H1 (cell line): ENCODE measurements around the gene LPGAT1. TPM values are rescaled to one million over a fixed set of nuclear protein-coding genes. Genes with fewer than 3 reads are reported as not detected.

ENCODE experiments used
- CTCF ChIA-PET: fragments of 300-600 bp; sonication (Branson Sonifier 250); formaldehyde crosslinking; loops from one replicate; lab custom pipeline; 2021; ENCODE audit not compliant: partially characterized antibody; lab: Charles Lee
- POLR2A ChIA-PET: fragments of 300-600 bp; sonication (Branson Sonifier 250); formaldehyde crosslinking; loops from one replicate; lab custom pipeline; 2021; ENCODE audit warnings: inconsistent platforms; ENCODE audit not compliant: partially characterized antibody; lab: Charles Lee
- DNase-seq, 2 experiments: peaks; one replicate each; pipeline versions ENCODE4 v3.0.0 to v3.0.0-alpha.2; 2010 to 2022; ENCODE audit warnings: low spot score in 2 of 2, low read depth in 1 of 2, mixed read lengths in 1 of 2
- FAIRE-seq: peaks from 2 replicates; lab custom pipeline; 2011; peaks lifted over from hg19 to GRCh38; lab: Jason Lieb, UNC
- H2AFZ ChIP-seq: 2 replicates; pipeline ENCODE4 v1.8.1; 2012; ENCODE audit warnings: low read length, inconsistent platforms
- H2AK5ac ChIP-seq: 2 replicates; pipeline ENCODE4 v1.6.1; 2013; ENCODE audit warnings: low read depth, low read length
- H2BK120ac ChIP-seq: replicated peaks from 2 replicates; pipeline ENCODE3; 2013; ENCODE audit warnings: low read depth, low read length, inconsistent platforms
- H2BK12ac ChIP-seq: 2 replicates; pipeline ENCODE4 v1.6.1; 2013; ENCODE audit warnings: low read depth, low read length
- H2BK15ac ChIP-seq: 2 replicates; pipeline ENCODE4 v1.6.1; 2013; ENCODE audit warnings: low read length
- H2BK20ac ChIP-seq: 2 replicates; pipeline ENCODE4 v1.6.1; 2013; ENCODE audit warnings: low read length
- H2BK5ac ChIP-seq: 2 replicates; pipeline ENCODE4 v1.6.1; 2013; ENCODE audit warnings: low read depth, low read length
- H3K14ac ChIP-seq: 2 replicates; pipeline ENCODE4 v1.6.1; 2013; ENCODE audit warnings: inconsistent platforms; ENCODE audit not compliant: insufficient read length
- H3K18ac ChIP-seq: 2 replicates; pipeline ENCODE4 v1.6.1; 2013; ENCODE audit warnings: low read length; ENCODE audit errors: extremely low read depth
- H3K23ac ChIP-seq: 2 replicates; pipeline ENCODE4 v1.6.1; 2013; ENCODE audit warnings: inconsistent platforms; ENCODE audit not compliant: insufficient read length
- H3K23me2 ChIP-seq: 2 replicates; pipeline ENCODE4 v1.6.1; 2013; ENCODE audit warnings: low read depth, low read length
- H3K27ac ChIP-seq: 2 replicates; pipeline ENCODE4 v1.6.1; 2011; ENCODE audit warnings: low read depth, low read length, inconsistent platforms
- H3K27me3 ChIP-seq, 4 experiments: replicated peaks in 1 of 4; 1 replicate in 1 of 4; 2 replicates in 3 of 4; pipeline versions ENCODE4 v1.6.1 to v1.8.1; 2011 to 2013; ENCODE audit warnings: low read length in 3 of 4, mild to moderate bottlenecking in 3 of 4, inconsistent platforms in 2 of 4, mixed read lengths in 2 of 4, moderate library complexity in 1 of 4; ENCODE audit not compliant: control insufficient read depth in 3 of 4, insufficient read depth in 3 of 4; ENCODE audit errors: extremely low read depth in 1 of 4
- H3K36me3 ChIP-seq, 4 experiments: 2 replicates each; pipeline versions ENCODE4 v1.6.1 to v1.8.1; 2011 to 2013; ENCODE audit warnings: mild to moderate bottlenecking in 4 of 4, low read length in 3 of 4, moderate library complexity in 2 of 4, control low read depth in 1 of 4, inconsistent platforms in 1 of 4; ENCODE audit not compliant: insufficient read depth in 4 of 4, control insufficient read depth in 2 of 4
- H3K4ac ChIP-seq: replicated peaks from 2 replicates; pipeline ENCODE3; 2013; ENCODE audit warnings: low read length, low read depth, mixed read lengths, inconsistent platforms; ENCODE audit not compliant: insufficient read length
- H3K4me1 ChIP-seq, 4 experiments: replicated peaks in 1 of 4; 1 replicate in 1 of 4; 2 replicates in 3 of 4; pipeline versions ENCODE4 v1.6.1 to v1.8.1; 2011 to 2013; ENCODE audit warnings: low read length in 3 of 4, inconsistent platforms in 2 of 4, mixed read lengths in 1 of 4; ENCODE audit not compliant: insufficient read depth in 4 of 4, control insufficient read depth in 3 of 4
- H3K4me2 ChIP-seq, 2 experiments: 2 replicates each; pipeline versions ENCODE4 v1.6.1 to v1.8.1; 2011 to 2013; ENCODE audit warnings: low read depth in 2 of 2, low read length in 2 of 2, control low read depth in 1 of 2, inconsistent platforms in 1 of 2, mild to moderate bottlenecking in 1 of 2; ENCODE audit not compliant: insufficient read depth in 1 of 2
- H3K4me3 ChIP-seq, 4 experiments: fragments of 200-600, 300-600 bp in 1 of 4; sonication (generic), shearing (Covaris generic), sonication (Bioruptor Twin) in 1 of 4; 2 replicates each; pipeline versions ENCODE4 v1.5.1 to v1.8.1; 2011 to 2016; ENCODE audit warnings: low read length in 4 of 4, low read depth in 3 of 4, control low read depth in 2 of 4, inconsistent platforms in 2 of 4, mild to moderate bottlenecking in 2 of 4, mixed read lengths in 1 of 4, moderate library complexity in 1 of 4; ENCODE audit not compliant: insufficient read depth in 2 of 4; ENCODE audit errors: extremely low read depth in 1 of 4
- H3K56ac ChIP-seq: replicated peaks from 2 replicates; pipeline ENCODE3; 2013; ENCODE audit warnings: low read depth, mild to moderate bottlenecking, mixed read lengths, low read length, inconsistent platforms; ENCODE audit not compliant: insufficient read length
- H3K79me1 ChIP-seq: 2 replicates; pipeline ENCODE4 v1.6.1; 2013; ENCODE audit warnings: low read depth, low read length, control low read depth
- H3K79me2 ChIP-seq, 2 experiments: 2 replicates each; pipeline versions ENCODE4 v1.6.1 to v1.8.1; 2012 to 2013; ENCODE audit warnings: low read length in 2 of 2, mild to moderate bottlenecking in 2 of 2, inconsistent platforms in 1 of 2; ENCODE audit not compliant: insufficient read depth in 2 of 2, control insufficient read depth in 1 of 2
- H3K9ac ChIP-seq, 4 experiments: replicated peaks in 1 of 4; 1 replicate in 1 of 4; 2 replicates in 3 of 4; pipeline versions ENCODE4 v1.6.1 to v1.8.1; 2011 to 2013; ENCODE audit warnings: low read depth in 3 of 4, low read length in 3 of 4, control low read depth in 2 of 4, mild to moderate bottlenecking in 2 of 4, moderate library complexity in 2 of 4, inconsistent platforms in 1 of 4; ENCODE audit errors: extremely low read depth in 1 of 4
- H3K9me3 ChIP-seq, 2 experiments: 2 replicates each; pipeline versions ENCODE4 v1.6.1 to v1.8.1; 2012 to 2013; ENCODE audit warnings: mild to moderate bottlenecking in 2 of 2, moderate library complexity in 2 of 2, control low read depth in 1 of 2, inconsistent platforms in 1 of 2, low read depth in 1 of 2, low read length in 1 of 2, mixed read lengths in 1 of 2; ENCODE audit not compliant: insufficient read depth in 2 of 2
- H4K20me1 ChIP-seq, 2 experiments: replicated peaks in 1 of 2; 2 replicates each; pipeline versions ENCODE3 to v1.8.1; 2011 to 2013; ENCODE audit warnings: inconsistent platforms in 2 of 2, low read length in 2 of 2, mild to moderate bottlenecking in 1 of 2; ENCODE audit not compliant: insufficient read depth in 2 of 2, control insufficient read depth in 1 of 2
- H4K5ac ChIP-seq: 2 replicates; pipeline ENCODE4 v1.6.1; 2013; ENCODE audit warnings: low read length, low read depth, mixed read lengths, inconsistent platforms; ENCODE audit not compliant: insufficient read length
- H4K8ac ChIP-seq: 2 replicates; pipeline ENCODE4 v1.8.0; 2013; ENCODE audit warnings: mild to moderate bottlenecking, moderate library complexity, low read length, inconsistent platforms; ENCODE audit not compliant: insufficient read depth; ENCODE audit errors: extremely low read depth
- H4K91ac ChIP-seq: replicated peaks from 2 replicates; pipeline ENCODE3; 2013; ENCODE audit warnings: low read length, mixed read lengths, inconsistent platforms; ENCODE audit not compliant: insufficient read length
- BACH1 ChIP-seq: IDR thresholded peaks from 2 replicates; pipeline ENCODE4 v1.6.1; 2012; ENCODE audit warnings: low read length, improper control_type of control experiment
- CHD1 ChIP-seq: IDR thresholded peaks from 2 replicates; pipeline ENCODE4 v1.6.1; 2012; ENCODE audit warnings: low read depth, low read length, improper control_type of control experiment
- CREB1 ChIP-seq: IDR thresholded peaks from 2 replicates; pipeline ENCODE4 v1.6.1; 2012; ENCODE audit warnings: inconsistent platforms
- EGR1 ChIP-seq: IDR thresholded peaks from 2 replicates; pipeline ENCODE4 v1.6.1; 2011; ENCODE audit warnings: low read depth, low read length, borderline replicate concordance
- JUND ChIP-seq: IDR thresholded peaks from 2 replicates; pipeline ENCODE4 v1.6.1; 2011; ENCODE audit warnings: mild to moderate bottlenecking, improper control_type of control experiment, low read length
- KDM4A ChIP-seq: IDR thresholded peaks from one replicate; pipeline ENCODE4 v1.7.1; 2012; ENCODE audit warnings: low read depth, mild to moderate bottlenecking, moderate library complexity, low read length, inconsistent platforms; ENCODE audit not compliant: severe bottlenecking
- POLR2A ChIP-seq, 2 experiments: IDR thresholded peaks; 1 replicate in 1 of 2; 2 replicates in 1 of 2; pipeline ENCODE4 v1.6.1; 2011; ENCODE audit warnings: low read depth in 2 of 2, low read length in 2 of 2, mild to moderate bottlenecking in 2 of 2; ENCODE audit errors: control extremely low read depth in 1 of 2
- SP2 ChIP-seq: IDR thresholded peaks from 2 replicates; pipeline ENCODE4 v1.6.1; 2012; ENCODE audit warnings: mild to moderate bottlenecking, low read length, inconsistent platforms
- TAF1 ChIP-seq: IDR thresholded peaks from 2 replicates; pipeline ENCODE4 v1.6.1; 2011; ENCODE audit warnings: mild to moderate bottlenecking, low read depth, low read length
- TEAD4 ChIP-seq: IDR thresholded peaks from 2 replicates; pipeline ENCODE4 v1.6.1; 2012; ENCODE audit warnings: low read depth, low read length, inconsistent platforms, mixed read lengths
- WGBS, 2 experiments: shearing (Covaris generic) in 1 of 2; methylation state at CpG; one replicate each; pipeline versions ENCODE4 v1.1.6 to v1.1.7; 2013 to 2015; ENCODE audit warnings: low lambda C conversion rate in 2 of 2, mixed read lengths in 2 of 2, inconsistent platforms in 1 of 2, low coverage in 1 of 2, missing lambda C conversion rate in 1 of 2; ENCODE audit not compliant: insufficient replicate concordance in 2 of 2, insufficient coverage in 1 of 2, insufficient read length in 1 of 2; ENCODE audit errors: extremely low coverage in 1 of 2, missing lambda C conversion rate in 1 of 2; 5-methylcytosine and 5-hydroxymethylcytosine counted together
- polyA plus RNA-seq, 7 experiments: library from polyadenylated mRNA; depleted of rRNA in 3 of 7; stranded (reverse) in 5 of 7; unstranded in 2 of 7; fragments of >200 nt in 5 of 7; fragments of 200-250 nt in 2 of 7; gene quantifications; 1 replicate in 5 of 7; 2 replicates in 1 of 7; 4 replicates in 1 of 7; pipeline versions ENCODE4 v1.2.1 to v1.2.3, GENCODE V29; 2011 to 2013; ENCODE audit warnings: missing spikeins in 2 of 7, mixed read lengths in 2 of 7
- total RNA-seq: library from RNA; stranded (reverse); fragmentation: NEBNext Ultra II Directional; extraction: Animal tissue kit (Norgen Biotek cat#: 25700); gene quantifications from 2 replicates; pipeline ENCODE4 v1.2.1, GENCODE V29; 2021
- TF ChIP-seq, protein P1 (sequence below), 3 experiments: IDR thresholded peaks; 1 replicate in 2 of 3; 2 replicates in 1 of 3; pipeline versions ENCODE4 v1.5.1 to v1.6.1; 2011; ENCODE audit warnings: low read length in 3 of 3, mild to moderate bottlenecking in 3 of 3, inconsistent platforms in 2 of 3, low read depth in 1 of 3, moderate library complexity in 1 of 3; ENCODE audit not compliant: insufficient read depth in 1 of 3; ENCODE audit errors: control extremely low read depth in 1 of 3
- TF ChIP-seq, protein P2 (sequence below): IDR thresholded peaks from 2 replicates; pipeline ENCODE4 v1.6.1; 2012; ENCODE audit warnings: inconsistent platforms

Gene LPGAT1
- total and polyA plus RNA-seq, 2 of the 8 experiments (the other 6 are each of a cell fraction or from before 2014, with no cell fraction given) = 2.3 to 13.5 TPM

DNA sequence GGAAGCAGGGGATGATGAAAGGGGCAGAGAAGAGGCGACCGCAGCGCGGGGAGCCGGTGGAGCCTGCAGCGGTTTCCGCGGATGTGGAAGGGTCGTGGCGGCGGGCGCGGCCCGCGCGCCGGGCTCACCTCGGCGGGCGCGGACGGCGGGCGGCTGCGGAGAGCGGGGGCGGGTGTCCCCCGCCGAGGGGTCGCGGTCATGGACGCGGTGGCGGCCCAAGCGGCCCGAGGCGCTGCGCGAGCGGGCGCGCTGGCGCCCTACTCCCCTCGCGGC lies 572 bp downstream of the LPGAT1 start:
- no peaks in the 10 kb centered on the region for H3K79me1 ChIP-seq
- H2AK5ac ChIP-seq = no peak overlapping the region
- no peak overlapping the region for H4K91ac ChIP-seq
- no peak overlapping the region for H2BK20ac ChIP-seq
- no peak overlapping the region for H2BK5ac ChIP-seq
- H3K36me3 ChIP-seq = no peaks in the 10 kb centered on the region; a peak in 1 of 8 replicates
- H3K79me2 ChIP-seq = no peaks in the 10 kb centered on the region
- H3K18ac ChIP-seq = no peak overlapping the region
- H4K5ac ChIP-seq = no peak overlapping the region
- no peak overlapping the region for H3K23ac ChIP-seq
- peak overlapping the region; percentile 76; the same call in 1 of the 2 replicates for H2AFZ ChIP-seq
- H3K23me2 ChIP-seq = peaks cover 7% of the 10 kb centered on the region
- H3K9ac ChIP-seq = peak overlapping the region in 2 of 4 experiments; percentile 44 to 90; a peak in 2 of 7 replicates
- CTCF ChIA-PET = interaction anchor here (1.4 to 1.5 kb wide), 2 partner anchors 9 to 63 kb away, joined by 3 to 5 read pairs; no protein-coding TSS in a partner anchor
- H4K20me1 ChIP-seq = no peaks in the 10 kb centered on the region
- H3K14ac ChIP-seq = no peak overlapping the region
- no peak overlapping the region for H3K56ac ChIP-seq
- POLR2A ChIA-PET = interaction anchor here (1.1 kb wide), 1 partner anchor 9 kb away, joined by 4 read pairs; no protein-coding TSS in a partner anchor
- no peak overlapping the region for H2BK12ac ChIP-seq
- H3K27ac ChIP-seq = no peak overlapping the region
- FAIRE-seq (no peak), DNase-seq (peak in 1 of 2 experiments; percentile 66)
- H3K4ac ChIP-seq = no peak overlapping the region
- no peak overlapping the region for H2BK15ac ChIP-seq
- H2BK120ac ChIP-seq = no peak overlapping the region
- no peaks in the 10 kb centered on the region for H3K9me3 ChIP-seq
- H3K4me2 ChIP-seq = peak overlapping the region; percentile 76 to 92
- TF ChIP-seq JUND (no peak), TEAD4 (no peak), CHD1 (no peak), EGR1 (peak; percentile 51; the same call in 1 of the 2 replicates), BACH1 (no peak), CREB1 (no peak), KDM4A (peak; percentile 27), TAF1 (no peak; the same call in 1 of the 2 replicates), POLR2A (IDR thresholded peaks at IDR 0.05; ENCODE audit: control extremely low read depth in 1 of 2, low read depth in 2 of 2, low read length in 2 of 2) (no peak), SP2 (no peak)
- TF ChIP-seq, protein P1, sequence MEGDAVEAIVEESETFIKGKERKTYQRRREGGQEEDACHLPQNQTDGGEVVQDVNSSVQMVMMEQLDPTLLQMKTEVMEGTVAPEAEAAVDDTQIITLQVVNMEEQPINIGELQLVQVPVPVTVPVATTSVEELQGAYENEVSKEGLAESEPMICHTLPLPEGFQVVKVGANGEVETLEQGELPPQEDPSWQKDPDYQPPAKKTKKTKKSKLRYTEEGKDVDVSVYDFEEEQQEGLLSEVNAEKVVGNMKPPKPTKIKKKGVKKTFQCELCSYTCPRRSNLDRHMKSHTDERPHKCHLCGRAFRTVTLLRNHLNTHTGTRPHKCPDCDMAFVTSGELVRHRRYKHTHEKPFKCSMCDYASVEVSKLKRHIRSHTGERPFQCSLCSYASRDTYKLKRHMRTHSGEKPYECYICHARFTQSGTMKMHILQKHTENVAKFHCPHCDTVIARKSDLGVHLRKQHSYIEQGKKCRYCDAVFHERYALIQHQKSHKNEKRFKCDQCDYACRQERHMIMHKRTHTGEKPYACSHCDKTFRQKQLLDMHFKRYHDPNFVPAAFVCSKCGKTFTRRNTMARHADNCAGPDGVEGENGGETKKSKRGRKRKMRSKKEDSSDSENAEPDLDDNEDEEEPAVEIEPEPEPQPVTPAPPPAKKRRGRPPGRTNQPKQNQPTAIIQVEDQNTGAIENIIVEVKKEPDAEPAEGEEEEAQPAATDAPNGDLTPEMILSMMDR (IDR thresholded peaks at IDR 0.05; ENCODE audit: control extremely low read depth in 1 of 3, insufficient read depth in 1 of 3, low read depth in 1 of 3, low read length in 3 of 3) = no peak
- TF ChIP-seq, protein P2, sequence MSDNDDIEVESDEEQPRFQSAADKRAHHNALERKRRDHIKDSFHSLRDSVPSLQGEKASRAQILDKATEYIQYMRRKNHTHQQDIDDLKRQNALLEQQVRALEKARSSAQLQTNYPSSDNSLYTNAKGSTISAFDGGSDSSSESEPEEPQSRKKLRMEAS = no peak
- peaks cover 0 to 12% (median 6%) of the 10 kb centered on the region in 4 experiments; a peak in 5 of 7 replicates for H3K27me3 ChIP-seq
- WGBS, 2 experiments = 1% methylated on average over 22 of the region's 45 CpGs; no CpG with 5 or more reads in 1 of the 2 experiments
- H3K4me3 ChIP-seq = peak overlapping the region; percentile 47 to 74 (median 57)
- H4K8ac ChIP-seq = no peak overlapping the region; the same call in 1 of the 2 replicates
- peaks cover 0 to 7% (median 3%) of the 10 kb centered on the region in 4 experiments; a peak in 5 of 7 replicates for H3K4me1 ChIP-seq
